Measurements from ENCODE around the gene TNFRSF4.

DNA sequence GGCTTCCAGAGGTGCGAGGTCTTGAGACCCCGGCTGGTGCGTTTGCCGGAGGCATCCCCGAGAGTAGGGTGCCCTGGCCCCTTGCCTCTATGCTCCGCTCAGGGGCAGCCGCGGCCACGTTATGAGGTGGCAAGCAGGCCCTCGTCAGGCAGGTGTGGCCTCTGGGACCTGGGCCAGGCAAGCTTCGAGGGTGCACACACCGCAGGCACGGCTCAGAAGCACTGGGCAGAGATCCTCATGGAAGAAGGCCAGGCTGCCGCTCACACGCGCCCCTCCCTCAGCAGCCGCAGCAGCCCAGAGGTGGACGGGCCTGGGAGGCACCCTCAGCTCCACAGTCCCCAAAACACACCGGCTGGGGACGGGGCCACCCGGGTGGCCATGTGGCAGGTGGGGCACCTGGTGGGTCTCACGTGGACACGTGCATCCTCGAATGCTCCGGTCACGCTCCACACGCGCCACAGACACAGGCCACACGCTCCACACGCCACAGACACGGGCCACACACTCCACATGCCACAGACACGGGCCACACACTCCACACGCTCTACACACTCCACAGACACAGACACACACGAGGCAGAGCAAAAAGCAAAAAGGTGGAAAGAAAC is 11.4 kb upstream of the TNFRSF4 start:
- TF ChIP-seq CTCF (IDR thresholded peaks at IDR 0.05) (no peak), ZFX (IDR thresholded peaks at IDR 0.05; ENCODE audit: borderline replicate concordance) (no peak)

Data from 22Rv1 (cell line).